Uterus (tissue), 2 donors: ENCODE data around the gene NPAS2.

Experiments
- POLR2A ChIP-seq, 2 donors: fragments of 450-650 bp; IDR thresholded peaks; one replicate each; pipeline ENCODE4 v1.6.1; 2016; ENCODE audit warnings: antibody characterized with exemption in 2 of 2, mild to moderate bottlenecking in 1 of 2, moderate library complexity in 1 of 2
- TF ChIP-seq, protein P1 (sequence below), 4 experiments: fragments of 200-600 bp in 2 of 4; fragments of 450-650 bp in 2 of 4; sonication (generic) in 2 of 4; IDR thresholded peaks; one replicate each; pipeline ENCODE4 v1.5.1; 2016 to 2019; ENCODE audit warnings: antibody characterized with exemption in 4 of 4, mild to moderate bottlenecking in 2 of 4, moderate library complexity in 1 of 4

GRCh38 chr2:100845141-100845991 lies 25.4 kb downstream of the NPAS2 start:
- no peak for TF ChIP-seq POLR2A (IDR thresholded peaks at IDR 0.05)
- TF ChIP-seq, protein P1, sequence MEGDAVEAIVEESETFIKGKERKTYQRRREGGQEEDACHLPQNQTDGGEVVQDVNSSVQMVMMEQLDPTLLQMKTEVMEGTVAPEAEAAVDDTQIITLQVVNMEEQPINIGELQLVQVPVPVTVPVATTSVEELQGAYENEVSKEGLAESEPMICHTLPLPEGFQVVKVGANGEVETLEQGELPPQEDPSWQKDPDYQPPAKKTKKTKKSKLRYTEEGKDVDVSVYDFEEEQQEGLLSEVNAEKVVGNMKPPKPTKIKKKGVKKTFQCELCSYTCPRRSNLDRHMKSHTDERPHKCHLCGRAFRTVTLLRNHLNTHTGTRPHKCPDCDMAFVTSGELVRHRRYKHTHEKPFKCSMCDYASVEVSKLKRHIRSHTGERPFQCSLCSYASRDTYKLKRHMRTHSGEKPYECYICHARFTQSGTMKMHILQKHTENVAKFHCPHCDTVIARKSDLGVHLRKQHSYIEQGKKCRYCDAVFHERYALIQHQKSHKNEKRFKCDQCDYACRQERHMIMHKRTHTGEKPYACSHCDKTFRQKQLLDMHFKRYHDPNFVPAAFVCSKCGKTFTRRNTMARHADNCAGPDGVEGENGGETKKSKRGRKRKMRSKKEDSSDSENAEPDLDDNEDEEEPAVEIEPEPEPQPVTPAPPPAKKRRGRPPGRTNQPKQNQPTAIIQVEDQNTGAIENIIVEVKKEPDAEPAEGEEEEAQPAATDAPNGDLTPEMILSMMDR (IDR thresholded peaks at IDR 0.05): no peak
